ENCODE results near the gene AHI1.

The AHI1 gene

GRCh38 chr6:135403584-135403983 is 94.0 kb downstream of the AHI1 start:
- Histone ChIP-seq H3K9me3 (ENCODE audit: control insufficient read depth, insufficient read depth, low read depth, low read length) (no peaks in the 10 kb centered on the region), H3K4me3 (ENCODE audit: low read depth, low read length) (no peak overlapping the region), H3K36me3 (ENCODE audit: control insufficient read depth in 2 of 2, insufficient read depth in 1 of 2, low read length in 2 of 2) (no peaks in the 10 kb centered on the region), H3K4me1 (ENCODE audit: control insufficient read depth, insufficient read depth, low read length) (no peaks in the 10 kb centered on the region), H3K27ac (ENCODE audit: extremely low read depth, low read depth, low read length) (no peak overlapping the region)
- CTCF ChIA-PET = interaction anchor here (0.5 to 1.1 kb wide), 4 partner anchors 15 to 1502 kb away, joined by 3 to 4 read pairs (median 3); no protein-coding TSS in a partner anchor
- TF ChIP-seq ZNF23 (tag by site-specific recombination; IDR thresholded peaks at IDR 0.05; ENCODE audit: borderline replicate concordance) (no peak), ZNF561 (tag by site-specific recombination; IDR thresholded peaks at IDR 0.05; ENCODE audit: borderline replicate concordance) (no peak), ZFP69B (tag by site-specific recombination; IDR thresholded peaks at IDR 0.05) (no peak), ZNF169 (tag by site-specific recombination; IDR thresholded peaks at IDR 0.05) (no peak), TSHZ1 (tag by site-specific recombination; IDR thresholded peaks at IDR 0.05; ENCODE audit: borderline replicate concordance) (no peak), ZNF843 (tag by site-specific recombination; IDR thresholded peaks at IDR 0.05) (no peak), REST (tag by site-specific recombination; IDR thresholded peaks at IDR 0.05) (0 out of 2 replicates have a peak, but pooled peaks have one; percentile 34)
- POLR2A ChIA-PET = no interaction called here

- H3K9me3 ChIP-seq (ENCODE audit: control insufficient read depth, insufficient read depth, low read depth, low read length) = no peaks in the 10 kb centered on the region
- ChIA-PET POLR2A (no interaction called here), CTCF (interaction anchor here (1.1 kb wide), 1 partner anchor 21 kb away, joined by 4 read pairs; no protein-coding TSS in a partner anchor)
- no peak overlapping the region for H3K4me3 ChIP-seq (ENCODE audit: low read depth, low read length)
- TF ChIP-seq ZNF311 (tag by site-specific recombination; IDR thresholded peaks at IDR 0.05; ENCODE audit: borderline replicate concordance) (no peak), TRIM28 (IDR thresholded peaks at IDR 0.05; ENCODE audit: borderline replicate concordance, low read length) (no peak)
- H3K27ac ChIP-seq (ENCODE audit: extremely low read depth, low read depth, low read length) = no peak overlapping the region
- no peaks in the 10 kb centered on the region for H3K36me3 ChIP-seq (ENCODE audit: control insufficient read depth in 2 of 2, insufficient read depth in 1 of 2, low read length in 2 of 2)
- no peaks in the 10 kb centered on the region for H3K4me1 ChIP-seq (ENCODE audit: control insufficient read depth, insufficient read depth, low read length)
Measured at GRCh38 chr6:135402311-135402710, 95.2 kb downstream of the AHI1 start.

- POLR2A ChIA-PET = interaction anchor here (0.6 kb wide), 1 partner anchor 149 kb away, joined by 3 read pairs; no protein-coding TSS in a partner anchor
- Histone ChIP-seq H3K4me3 (ENCODE audit: low read depth, low read length) (no peak overlapping the region), H3K9me3 (ENCODE audit: control insufficient read depth, insufficient read depth, low read depth, low read length) (no peaks in the 10 kb centered on the region), H3K27ac (ENCODE audit: extremely low read depth, low read depth, low read length) (no peak overlapping the region), H3K36me3 (ENCODE audit: control insufficient read depth in 2 of 2, insufficient read depth in 1 of 2, low read length in 2 of 2) (no peaks in the 10 kb centered on the region), H3K4me1 (ENCODE audit: control insufficient read depth, insufficient read depth, low read length) (no peaks in the 10 kb centered on the region)
- CTCF ChIA-PET = interaction anchor here (0.6 to 1.2 kb wide), 3 partner anchors 26 to 235 kb away, joined by 4 to 5 read pairs (median 4); no protein-coding TSS in a partner anchor
- TF ChIP-seq ZXDB (tag by site-specific recombination; IDR thresholded peaks at IDR 0.05) (no peak), ZNF19 (tag by site-specific recombination; IDR thresholded peaks at IDR 0.05; ENCODE audit: low read depth) (no peak), ZNF416 (tag by site-specific recombination; IDR thresholded peaks at IDR 0.05) (no peak), KLF7 (tag by site-specific recombination; IDR thresholded peaks at IDR 0.05; ENCODE audit: borderline replicate concordance) (no peak), ZNF366 (tag by site-specific recombination; conservative IDR thresholded peaks at IDR 0.05) (no peak), OSR2 (tag by site-specific recombination; IDR thresholded peaks at IDR 0.05) (no peak), ZNF544 (tag by site-specific recombination; IDR thresholded peaks at IDR 0.05) (no peak), ZNF391 (tag by site-specific recombination; IDR thresholded peaks at IDR 0.05; ENCODE audit: borderline replicate concordance, low read depth) (no peak), SETDB1 (IDR thresholded peaks at IDR 0.05; ENCODE audit: insufficient read length, low read length) (no peak), GLIS1 (tag by site-specific recombination; IDR thresholded peaks at IDR 0.05) (no peak), ZSCAN4 (tag by site-specific recombination; IDR thresholded peaks at IDR 0.05) (no peak), ZSCAN23 (tag by site-specific recombination; IDR thresholded peaks at IDR 0.05) (no peak), KLF9 (tag by site-specific recombination; IDR thresholded peaks at IDR 0.05; ENCODE audit: low read depth) (no peak), ZNF776 (tag by site-specific recombination; IDR thresholded peaks at IDR 0.05; ENCODE audit: borderline replicate concordance) (no peak), ZBTB1 (tag by site-specific recombination; IDR thresholded peaks at IDR 0.05) (no peak)
Measured at GRCh38 chr6:135397172-135397952, 100.2 kb downstream of the AHI1 start.

All from HEK293 (cell line).